HL-60 (cell line): ENCODE data around the gene REXO2.

ENCODE experiments used
- DNase-seq, 2 experiments: peaks; one replicate each; pipeline ENCODE4 v3.0.0-alpha.2; 2010 to 2020; ENCODE audit warnings: low read depth in 1 of 2, low spot score in 1 of 2
- H3K27ac ChIP-seq: fragments of 250-450 bp; sonication (Bioruptor Pico); replicated peaks from 2 replicates; pipeline ENCODE4 v1.5.1; 2020; ENCODE audit warnings: mild to moderate bottlenecking, moderate library complexity
- H3K27me3 ChIP-seq: fragments of 250-450 bp; sonication (Bioruptor Pico); 2 replicates; pipeline ENCODE4 v1.5.1; 2021; ENCODE audit warnings: mild to moderate bottlenecking, moderate library complexity; ENCODE audit not compliant: insufficient read depth, poor library complexity, severe bottlenecking
- H3K4me3 ChIP-seq: replicated peaks from 2 replicates; pipeline ENCODE4 v1.5.1; 2011; ENCODE audit warnings: mild to moderate bottlenecking, control low read depth, low read length; ENCODE audit not compliant: insufficient read depth
- CTCF ChIP-seq: IDR thresholded peaks from one replicate; pipeline ENCODE4 v1.5.1; 2011; ENCODE audit warnings: low read length, control low read depth, inconsistent platforms; ENCODE audit not compliant: insufficient read depth
- GABPA ChIP-seq: IDR thresholded peaks from 2 replicates; pipeline ENCODE4 v1.6.1; 2012; ENCODE audit warnings: low read depth
- POLR2AphosphoS5 ChIP-seq: IDR thresholded peaks from 2 replicates; pipeline ENCODE4 v1.6.1; 2012; ENCODE audit warnings: low read depth
- SPI1 ChIP-seq: IDR thresholded peaks from 2 replicates; pipeline ENCODE4 v1.6.1; 2012; ENCODE audit warnings: low read depth, mild to moderate bottlenecking, borderline replicate concordance
- TF ChIP-seq, protein P1 (sequence below): IDR thresholded peaks from 2 replicates; pipeline ENCODE4 v1.6.1; 2012; ENCODE audit warnings: low read depth; ENCODE audit not compliant: insufficient replicate concordance

REXO2 gene

DNA sequence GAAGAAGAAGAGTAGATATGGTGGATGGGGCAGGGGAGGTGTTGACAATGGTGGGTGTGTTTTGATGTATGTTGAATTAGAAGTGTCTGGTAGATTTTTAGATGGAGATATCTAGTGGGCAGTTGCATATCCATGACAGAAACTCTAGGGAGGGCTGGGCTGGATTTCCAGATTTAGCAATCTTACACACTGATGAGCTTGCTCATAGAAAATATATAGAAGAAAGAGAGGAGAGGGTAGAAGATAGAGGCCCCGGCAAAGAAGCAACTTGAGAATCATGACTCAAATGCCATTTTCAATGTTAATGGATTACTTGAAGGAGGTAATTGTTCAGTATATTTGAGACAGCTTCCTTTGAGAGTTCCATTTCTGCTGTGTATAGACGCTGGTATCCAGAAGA lies 8.2 kb downstream of the REXO2 start:
- TF ChIP-seq SPI1 (no peak), GABPA (no peak), POLR2AphosphoS5 (no peak), CTCF (no peak)
- TF ChIP-seq, protein P1, sequence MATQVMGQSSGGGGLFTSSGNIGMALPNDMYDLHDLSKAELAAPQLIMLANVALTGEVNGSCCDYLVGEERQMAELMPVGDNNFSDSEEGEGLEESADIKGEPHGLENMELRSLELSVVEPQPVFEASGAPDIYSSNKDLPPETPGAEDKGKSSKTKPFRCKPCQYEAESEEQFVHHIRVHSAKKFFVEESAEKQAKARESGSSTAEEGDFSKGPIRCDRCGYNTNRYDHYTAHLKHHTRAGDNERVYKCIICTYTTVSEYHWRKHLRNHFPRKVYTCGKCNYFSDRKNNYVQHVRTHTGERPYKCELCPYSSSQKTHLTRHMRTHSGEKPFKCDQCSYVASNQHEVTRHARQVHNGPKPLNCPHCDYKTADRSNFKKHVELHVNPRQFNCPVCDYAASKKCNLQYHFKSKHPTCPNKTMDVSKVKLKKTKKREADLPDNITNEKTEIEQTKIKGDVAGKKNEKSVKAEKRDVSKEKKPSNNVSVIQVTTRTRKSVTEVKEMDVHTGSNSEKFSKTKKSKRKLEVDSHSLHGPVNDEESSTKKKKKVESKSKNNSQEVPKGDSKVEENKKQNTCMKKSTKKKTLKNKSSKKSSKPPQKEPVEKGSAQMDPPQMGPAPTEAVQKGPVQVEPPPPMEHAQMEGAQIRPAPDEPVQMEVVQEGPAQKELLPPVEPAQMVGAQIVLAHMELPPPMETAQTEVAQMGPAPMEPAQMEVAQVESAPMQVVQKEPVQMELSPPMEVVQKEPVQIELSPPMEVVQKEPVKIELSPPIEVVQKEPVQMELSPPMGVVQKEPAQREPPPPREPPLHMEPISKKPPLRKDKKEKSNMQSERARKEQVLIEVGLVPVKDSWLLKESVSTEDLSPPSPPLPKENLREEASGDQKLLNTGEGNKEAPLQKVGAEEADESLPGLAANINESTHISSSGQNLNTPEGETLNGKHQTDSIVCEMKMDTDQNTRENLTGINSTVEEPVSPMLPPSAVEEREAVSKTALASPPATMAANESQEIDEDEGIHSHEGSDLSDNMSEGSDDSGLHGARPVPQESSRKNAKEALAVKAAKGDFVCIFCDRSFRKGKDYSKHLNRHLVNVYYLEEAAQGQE = no peak
- Histone ChIP-seq H3K27ac (no peak overlapping the region), H3K4me3 (no peak overlapping the region), H3K27me3 (no peaks in the 10 kb centered on the region)
- no peak for DNase-seq

DNA sequence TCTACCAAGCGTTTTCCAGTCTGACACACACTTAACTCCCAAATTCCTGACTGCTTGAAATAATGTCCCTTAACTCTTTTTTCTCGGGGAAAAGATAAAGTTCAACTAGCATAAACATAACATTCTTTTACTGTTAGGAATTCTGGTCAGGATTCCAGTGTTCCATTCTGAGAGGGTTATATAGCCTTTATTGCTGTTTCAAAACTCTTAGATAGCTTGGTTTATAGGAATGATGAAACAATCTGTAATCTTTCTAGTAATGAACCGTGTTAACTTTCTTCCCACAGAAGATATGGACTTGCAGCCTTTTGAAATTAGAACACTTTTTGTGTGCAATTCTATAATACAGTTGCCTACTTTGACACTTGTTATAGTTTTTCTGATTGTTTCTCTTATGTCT lies 8.6 kb downstream of the REXO2 start:
- no peak for TF ChIP-seq POLR2AphosphoS5
- TF ChIP-seq, protein P1 = no peak
- TF ChIP-seq GABPA = no peak
- TF ChIP-seq SPI1 = no peak
- no peak for TF ChIP-seq CTCF
- no peak overlapping the region for H3K27ac ChIP-seq
- no peak for DNase-seq
- H3K4me3 ChIP-seq = no peak overlapping the region
- no peaks in the 10 kb centered on the region for H3K27me3 ChIP-seq

DNA sequence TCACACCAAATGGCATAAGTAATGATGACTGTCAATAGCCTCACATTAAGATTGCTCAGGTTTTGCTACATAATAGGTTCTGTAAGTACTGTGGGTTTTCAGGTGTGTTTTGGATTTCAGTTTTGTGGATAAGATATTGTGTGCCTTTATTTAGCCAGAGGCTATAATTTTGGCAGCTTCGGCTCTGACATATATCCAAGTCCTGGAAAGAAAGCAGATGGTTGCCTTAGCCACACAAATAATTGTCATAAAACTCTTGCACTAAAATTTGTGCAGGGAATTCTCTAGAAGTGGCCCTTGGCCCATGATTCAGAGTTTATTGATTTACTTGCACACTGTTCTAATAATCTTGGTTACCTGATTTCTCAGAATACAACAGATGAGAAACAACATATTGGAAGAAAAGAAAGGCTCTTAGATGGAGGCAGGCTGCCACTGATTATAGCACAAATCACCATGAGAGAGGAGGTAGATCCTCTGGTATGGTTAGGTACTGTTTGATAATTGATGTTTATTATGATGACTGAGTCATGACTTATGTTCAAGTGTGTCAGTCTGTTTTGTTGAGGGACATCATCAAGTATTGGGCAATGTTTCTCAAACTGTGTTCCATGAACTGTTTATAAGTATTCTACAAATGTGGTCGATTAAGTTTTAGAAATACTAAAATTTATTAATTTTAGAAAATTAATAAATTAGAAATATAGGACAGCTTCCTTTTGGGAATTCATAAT lies 9.6 kb downstream of the REXO2 start:
- TF ChIP-seq, protein P1 = no peak
- TF ChIP-seq POLR2AphosphoS5 = no peak
- no peak for TF ChIP-seq SPI1
- TF ChIP-seq CTCF = no peak
- Histone ChIP-seq H3K4me3 (no peak overlapping the region), H3K27ac (no peak overlapping the region), H3K27me3 (no peaks in the 10 kb centered on the region)
- no peak for DNase-seq
